GM12801 (cell line): ENCODE measurements around the gene PIK3CD.

Experiments
- CTCF ChIP-seq: IDR thresholded peaks from one replicate; pipeline ENCODE4 v1.5.1; 2011; ENCODE audit warnings: control low read depth; ENCODE audit not compliant: insufficient read length; ENCODE audit errors: extremely low read depth

The PIK3CD gene

GRCh38 chr1:9606458-9606857 is 45.1 kb upstream of the PIK3CD start:
- no peak for TF ChIP-seq CTCF

DNA sequence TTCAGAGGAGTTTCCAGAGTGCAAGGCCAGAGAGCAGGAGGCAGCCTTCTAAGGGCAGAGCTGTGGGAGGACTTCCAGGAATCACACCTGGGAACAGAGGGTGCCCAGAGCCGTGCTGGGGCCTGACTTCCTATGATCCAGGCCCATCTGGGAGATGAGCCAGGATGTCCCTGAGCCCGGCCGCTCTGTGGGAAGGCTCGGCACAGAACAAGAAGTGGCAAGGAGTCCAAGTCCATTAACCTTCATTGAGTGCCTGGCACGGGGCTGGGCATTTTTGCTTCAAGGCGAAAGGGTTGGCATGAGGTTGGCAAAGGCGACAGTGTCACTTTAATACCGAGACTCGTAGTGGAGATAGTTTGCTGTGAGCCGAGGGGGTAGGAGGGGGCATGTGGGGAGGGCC is 44.6 kb upstream of the PIK3CD start:
- no peak for TF ChIP-seq CTCF

DNA sequence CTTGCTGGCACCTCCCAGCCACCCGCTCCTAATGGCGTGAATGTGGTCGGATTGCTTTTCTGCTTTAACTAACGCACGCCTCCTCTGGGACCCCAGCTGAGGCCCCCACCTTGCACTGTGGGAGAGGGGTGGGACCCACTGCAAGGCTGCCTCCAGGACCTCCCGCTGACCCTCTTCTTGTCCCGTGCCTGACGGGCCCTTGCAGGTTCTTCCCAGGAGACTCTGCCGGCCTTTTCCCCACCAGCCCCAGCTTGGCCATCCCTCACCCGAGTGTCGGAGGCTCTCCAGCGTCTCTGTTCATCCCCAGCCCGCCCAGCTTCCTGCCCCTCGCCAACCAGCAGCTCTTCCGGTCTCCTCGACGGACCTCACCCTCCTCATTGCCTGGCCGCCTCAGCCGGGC is 44.2 kb upstream of the PIK3CD start:
- no peak for TF ChIP-seq CTCF

DNA sequence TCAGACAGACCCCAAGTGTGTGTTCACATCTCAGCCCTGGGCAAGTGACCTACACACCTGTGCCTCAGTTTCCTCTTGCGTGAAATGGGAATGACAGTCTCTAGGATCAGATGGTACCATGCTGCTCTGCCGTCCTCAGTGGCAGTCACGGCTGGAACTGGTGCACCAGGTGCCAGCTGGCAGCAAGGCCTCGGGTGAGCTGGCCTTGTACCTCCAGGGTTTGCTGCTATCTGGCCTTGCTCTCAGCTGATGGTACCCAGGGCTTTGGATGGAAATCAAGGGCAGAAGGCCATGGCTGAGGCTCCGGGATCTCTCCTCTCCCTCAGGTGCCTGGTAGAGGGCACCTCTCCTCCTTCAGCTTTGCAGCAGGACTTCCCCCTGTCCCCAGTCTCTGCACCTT is 41.5 kb upstream of the PIK3CD start:
- no peak for TF ChIP-seq CTCF

DNA sequence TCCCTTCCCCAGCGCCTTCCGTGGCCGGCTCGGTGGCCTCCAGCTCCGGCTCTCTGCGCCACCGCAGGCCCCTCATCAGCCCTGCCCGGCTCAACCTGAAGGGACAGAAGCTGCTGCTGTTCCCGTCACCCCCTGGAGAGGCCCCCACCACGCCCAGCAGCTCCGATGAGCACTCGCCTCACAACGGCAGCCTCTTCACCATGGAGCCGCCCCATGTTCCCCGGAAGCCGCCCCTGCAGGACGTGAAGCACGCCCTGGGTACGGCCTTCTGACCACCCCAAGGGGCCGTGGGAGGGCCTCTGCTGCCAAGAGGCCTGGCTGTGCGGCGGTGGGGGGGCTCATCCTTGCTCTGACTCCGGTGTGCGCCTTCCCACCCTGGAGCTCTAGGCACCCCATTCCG is 41.0 kb upstream of the PIK3CD start:
- no peak for TF ChIP-seq CTCF

DNA sequence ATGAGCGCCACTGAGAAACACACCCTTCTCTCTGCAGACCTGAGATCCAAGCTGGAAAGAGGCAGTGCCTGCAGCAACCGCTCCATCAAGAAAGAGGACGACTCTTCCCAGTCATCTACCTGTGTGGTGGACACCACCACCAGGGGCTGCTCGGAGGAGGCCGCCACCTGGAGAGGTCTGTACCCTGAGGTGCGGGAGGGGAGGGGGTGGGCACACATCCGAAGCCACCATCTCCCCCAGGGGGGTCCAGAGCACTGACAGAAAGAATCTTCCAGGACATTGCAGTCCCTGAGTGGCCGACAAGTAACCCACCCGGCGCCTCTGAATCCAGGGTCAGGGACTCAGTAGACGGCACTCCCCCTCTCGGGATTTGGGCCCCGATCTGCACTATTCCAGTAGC is 39.8 kb upstream of the PIK3CD start:
- no peak for TF ChIP-seq CTCF

- no peak for TF ChIP-seq CTCF
Measured at GRCh38 chr1:9612162-9612845, 39.2 kb upstream of the PIK3CD start.
